GM13977 (cell line): ENCODE data around the gene NR4A1.

Source experiments
- DNase-seq: peaks from one replicate; pipeline ENCODE4 v3.0.0; 2012; ENCODE audit warnings: low spot score
- CTCF ChIP-seq: IDR thresholded peaks from 2 replicates; pipeline ENCODE4 v1.5.1; 2012; ENCODE audit warnings: mild to moderate bottlenecking, control low read depth; ENCODE audit not compliant: insufficient read depth; ENCODE audit errors: extremely low read depth, missing control alignments
- in situ Hi-C: fragments of 300-500 bp; cut with MboI; formaldehyde crosslinking; loops from one replicate; pipeline ENCODE4 v1.12.0; 2022; ENCODE audit warnings: low sequenced_read_pairs, low pct_unique_long_range_greater_than_20kb, mixed read lengths, inconsistent platforms; ENCODE audit not compliant: unreplicated experiment

The NR4A1 gene

GRCh38 chr12:52070185-52070925, 19.1 kb downstream of the NR4A1 start:
- no peak for DNase-seq
- in situ Hi-C loops: no loop called here
- no peak for TF ChIP-seq CTCF

- TF ChIP-seq CTCF: no peak
- in situ Hi-C loops: no loop called here
- DNase-seq: no peak
Observed at GRCh38 chr12:52073531-52074381, 22.5 kb downstream of the NR4A1 start.

GRCh38 chr12:52074971-52075724, 23.9 kb downstream of the NR4A1 start:
- in situ Hi-C loops: no loop called here
- no peak for TF ChIP-seq CTCF
- no peak for DNase-seq

- no peak for DNase-seq
- TF ChIP-seq CTCF: no peak
- in situ Hi-C loops: no loop called here
Observed at GRCh38 chr12:52076811-52077210, 25.6 kb downstream of the NR4A1 start.

GRCh38 chr12:52078276-52078675, 27.0 kb downstream of the NR4A1 start:
- in situ Hi-C loops: no loop called here
- DNase-seq: no peak
- no peak for TF ChIP-seq CTCF
